Measurements from ENCODE around the gene MPPED1. TPM values are rescaled to one million over a fixed set of nuclear protein-coding genes. Genes with fewer than 3 reads are reported as not detected.

The MPPED1 gene
- total and polyA plus RNA-seq, 2 experiments from 2014 or later, result 0.30 to 0.97 TPM

DNA sequence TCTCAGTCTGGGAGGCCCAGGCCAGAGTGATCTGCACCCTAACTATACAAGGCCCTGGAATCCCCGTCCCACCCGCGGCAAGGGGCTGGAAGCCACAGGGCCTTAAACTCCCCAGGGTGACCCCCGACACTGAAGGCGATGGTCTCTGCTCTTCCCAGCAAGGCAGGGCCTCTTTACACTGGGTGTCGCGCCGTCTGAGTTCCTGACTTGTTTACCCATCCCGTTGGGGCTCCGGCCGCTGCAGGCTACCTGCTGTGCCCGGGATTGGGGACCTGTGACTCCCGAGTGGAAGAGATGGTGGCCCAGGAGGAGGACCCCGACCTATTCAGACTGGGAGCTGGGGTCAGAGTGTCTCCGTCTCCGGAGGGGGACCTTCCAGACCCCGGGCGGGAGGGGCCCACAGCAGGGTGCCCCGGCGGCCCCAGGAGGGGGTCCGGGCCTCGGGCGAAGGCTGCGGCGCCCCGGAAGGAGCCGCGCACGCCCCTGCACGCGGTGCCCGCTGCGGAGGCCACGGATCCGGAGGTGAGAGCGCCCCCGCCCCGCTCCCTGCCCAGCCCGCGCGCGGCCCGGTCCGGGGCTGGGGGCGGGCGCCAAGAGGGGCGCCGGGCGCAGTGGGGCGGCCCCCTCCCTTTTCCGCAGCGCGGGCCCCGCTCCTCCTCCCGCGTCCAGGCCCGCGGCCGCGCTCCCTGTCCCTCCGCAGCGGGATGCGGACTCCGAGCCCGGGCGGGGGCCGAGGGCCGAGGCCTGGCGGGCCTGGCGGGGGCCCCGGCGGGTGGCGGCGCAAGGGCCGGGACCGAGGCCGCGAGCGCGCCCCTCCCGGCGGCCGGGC lies 560 bp upstream of the MPPED1 start:
- H3K9me3 ChIP-seq (ENCODE audit: low read depth), result no peaks in the 10 kb centered on the region
- no peaks in the 10 kb centered on the region for H3K36me3 ChIP-seq (replicated peaks; ENCODE audit: insufficient read depth, low read depth)
- H3K9me2 ChIP-seq (replicated peaks; ENCODE audit: insufficient read depth), result no peaks in the 10 kb centered on the region
- H3K27ac ChIP-seq, result no peak overlapping the region
- H4K20me1 ChIP-seq (ENCODE audit: insufficient read depth, poor library complexity, severe bottlenecking), result no peaks in the 10 kb centered on the region
- H3K79me2 ChIP-seq, result no peaks in the 10 kb centered on the region
- H2AFZ ChIP-seq, result no peak overlapping the region
- H3K4me3 ChIP-seq, result no peak overlapping the region
- H3K4me2 ChIP-seq, result peak overlapping the region; percentile 25
- no peaks in the 10 kb centered on the region for H3K4me1 ChIP-seq (ENCODE audit: insufficient read depth)
- TF ChIP-seq, protein P1, sequence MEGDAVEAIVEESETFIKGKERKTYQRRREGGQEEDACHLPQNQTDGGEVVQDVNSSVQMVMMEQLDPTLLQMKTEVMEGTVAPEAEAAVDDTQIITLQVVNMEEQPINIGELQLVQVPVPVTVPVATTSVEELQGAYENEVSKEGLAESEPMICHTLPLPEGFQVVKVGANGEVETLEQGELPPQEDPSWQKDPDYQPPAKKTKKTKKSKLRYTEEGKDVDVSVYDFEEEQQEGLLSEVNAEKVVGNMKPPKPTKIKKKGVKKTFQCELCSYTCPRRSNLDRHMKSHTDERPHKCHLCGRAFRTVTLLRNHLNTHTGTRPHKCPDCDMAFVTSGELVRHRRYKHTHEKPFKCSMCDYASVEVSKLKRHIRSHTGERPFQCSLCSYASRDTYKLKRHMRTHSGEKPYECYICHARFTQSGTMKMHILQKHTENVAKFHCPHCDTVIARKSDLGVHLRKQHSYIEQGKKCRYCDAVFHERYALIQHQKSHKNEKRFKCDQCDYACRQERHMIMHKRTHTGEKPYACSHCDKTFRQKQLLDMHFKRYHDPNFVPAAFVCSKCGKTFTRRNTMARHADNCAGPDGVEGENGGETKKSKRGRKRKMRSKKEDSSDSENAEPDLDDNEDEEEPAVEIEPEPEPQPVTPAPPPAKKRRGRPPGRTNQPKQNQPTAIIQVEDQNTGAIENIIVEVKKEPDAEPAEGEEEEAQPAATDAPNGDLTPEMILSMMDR (IDR thresholded peaks at IDR 0.05; ENCODE audit: poor library complexity), result no peak
- TF ChIP-seq EZH2phosphoT487 (IDR thresholded peaks at IDR 0.05; ENCODE audit: low read depth, severe bottlenecking, unreplicated experiment), result no peak
- TF ChIP-seq EZH2 (IDR thresholded peaks at IDR 0.05; ENCODE audit: borderline replicate concordance), result no peak
- no peak for DNase-seq (ENCODE audit: low spot score)
- 28% methylated on average over 29 of the region's 83 CpGs for WGBS (ENCODE audit: low lambda C conversion rate, missing lambda C conversion rate)
- peaks cover 59% of the 10 kb centered on the region for H3K27me3 ChIP-seq

DNA sequence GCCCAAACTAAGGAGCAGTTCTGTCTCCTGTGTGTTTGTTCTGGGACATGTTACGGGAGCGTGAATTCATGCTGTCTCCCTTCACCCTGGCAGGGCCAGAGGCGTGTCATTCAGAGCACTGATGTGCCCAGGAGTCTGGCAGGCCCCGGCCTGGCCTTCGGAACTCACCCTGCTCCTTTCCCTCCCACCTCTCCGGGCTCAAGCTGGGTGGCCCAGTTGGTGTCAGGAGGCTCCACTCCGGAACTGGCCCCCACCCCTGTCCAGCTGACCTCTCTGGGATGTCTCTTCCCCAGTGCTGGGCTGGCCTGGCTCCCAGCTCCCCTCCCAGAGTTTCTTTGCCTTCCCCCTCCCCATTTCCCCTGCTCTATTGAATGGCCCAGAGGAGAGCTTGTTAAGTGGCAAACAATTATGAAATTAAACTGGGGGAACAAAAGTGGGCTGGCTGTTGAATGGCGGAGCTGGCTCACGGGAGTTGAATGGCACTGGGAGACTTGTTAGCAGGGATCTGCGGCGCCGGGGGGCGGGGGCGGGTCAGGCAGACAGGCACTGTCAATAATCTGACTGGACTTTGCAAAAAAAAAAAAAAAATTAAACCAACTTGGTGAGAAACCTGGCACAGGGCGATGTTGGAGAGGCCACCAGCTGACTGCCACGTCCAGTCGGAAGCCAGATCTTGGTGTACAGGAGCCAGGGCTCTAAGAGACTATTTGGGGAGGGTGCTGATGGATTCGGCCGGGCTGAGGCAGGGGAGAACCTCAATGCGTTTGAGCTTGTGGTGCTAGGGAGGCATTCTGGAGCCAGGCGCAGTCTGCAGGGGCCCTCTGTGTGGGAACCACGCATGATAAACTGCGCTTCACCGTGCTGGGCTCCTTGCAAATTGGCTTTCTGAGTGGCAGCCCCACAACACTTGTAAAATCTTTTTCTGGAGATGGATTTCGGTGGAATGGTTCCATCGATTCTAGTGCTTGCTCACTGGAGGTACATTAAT lies 1.3 kb downstream of the MPPED1 start:
- Histone ChIP-seq H2AFZ (no peak overlapping the region), H3K4me3 (no peak overlapping the region), H3K27me3 (peaks cover 75% of the 10 kb centered on the region), H3K4me2 (no peak overlapping the region), H3K27ac (no peak overlapping the region), H3K79me2 (no peaks in the 10 kb centered on the region), H3K36me3 (replicated peaks; ENCODE audit: insufficient read depth, low read depth) (no peaks in the 10 kb centered on the region), H4K20me1 (ENCODE audit: insufficient read depth, poor library complexity, severe bottlenecking) (no peaks in the 10 kb centered on the region), H3K9me3 (ENCODE audit: low read depth) (no peaks in the 10 kb centered on the region), H3K9me2 (replicated peaks; ENCODE audit: insufficient read depth) (no peaks in the 10 kb centered on the region), H3K4me1 (ENCODE audit: insufficient read depth) (no peaks in the 10 kb centered on the region)
- 72% methylated on average over 26 of the region's 26 CpGs for WGBS (ENCODE audit: low lambda C conversion rate, missing lambda C conversion rate)
- no peak for TF ChIP-seq EZH2phosphoT487 (IDR thresholded peaks at IDR 0.05; ENCODE audit: low read depth, severe bottlenecking, unreplicated experiment)
- TF ChIP-seq EZH2 (IDR thresholded peaks at IDR 0.05; ENCODE audit: borderline replicate concordance), result no peak
- TF ChIP-seq, protein P1 (IDR thresholded peaks at IDR 0.05; ENCODE audit: poor library complexity), result no peak
- no peak for DNase-seq (ENCODE audit: low spot score)

DNA sequence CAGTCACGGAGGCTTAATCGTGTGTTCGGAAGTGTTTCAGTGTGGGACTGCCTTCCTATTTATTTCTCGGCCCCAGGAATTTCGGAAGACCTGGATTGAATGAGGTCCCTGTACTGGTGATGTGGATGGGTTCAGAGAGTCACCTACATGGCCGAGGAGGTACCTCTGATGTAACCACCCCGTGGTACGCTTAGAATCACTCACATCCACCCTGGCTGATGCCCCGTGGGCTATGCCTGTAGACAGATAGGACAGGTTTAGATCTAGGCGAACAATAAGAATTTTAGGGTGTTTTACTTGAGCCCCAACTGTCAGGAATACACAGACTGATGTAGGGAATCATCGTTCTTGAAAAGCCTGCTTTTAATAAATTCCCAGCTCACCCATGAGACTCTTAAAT lies 2.0 kb downstream of the MPPED1 start:
- H3K79me2 ChIP-seq, result no peaks in the 10 kb centered on the region
- H2AFZ ChIP-seq, result no peak overlapping the region
- no peaks in the 10 kb centered on the region for H3K9me3 ChIP-seq (ENCODE audit: low read depth)
- no peaks in the 10 kb centered on the region for H4K20me1 ChIP-seq (ENCODE audit: insufficient read depth, poor library complexity, severe bottlenecking)
- no peaks in the 10 kb centered on the region for H3K36me3 ChIP-seq (replicated peaks; ENCODE audit: insufficient read depth, low read depth)
- H3K27me3 ChIP-seq, result peaks cover 75% of the 10 kb centered on the region
- no peaks in the 10 kb centered on the region for H3K9me2 ChIP-seq (replicated peaks; ENCODE audit: insufficient read depth)
- WGBS (ENCODE audit: low lambda C conversion rate, missing lambda C conversion rate), result 90% methylated on average over 11 of the region's 11 CpGs
- H3K4me3 ChIP-seq, result no peak overlapping the region
- TF ChIP-seq EZH2phosphoT487 (IDR thresholded peaks at IDR 0.05; ENCODE audit: low read depth, severe bottlenecking, unreplicated experiment) (no peak), EZH2 (IDR thresholded peaks at IDR 0.05; ENCODE audit: borderline replicate concordance) (no peak)
- TF ChIP-seq, protein P1 (IDR thresholded peaks at IDR 0.05; ENCODE audit: poor library complexity), result no peak
- DNase-seq (ENCODE audit: low spot score), result no peak
- no peak overlapping the region for H3K4me2 ChIP-seq
- no peaks in the 10 kb centered on the region for H3K4me1 ChIP-seq (ENCODE audit: insufficient read depth)
- no peak overlapping the region for H3K27ac ChIP-seq

All from hepatocyte (in vitro differentiated cells).